Measurements from ENCODE around the gene FSD2.

- TF ChIP-seq SMC3 (IDR thresholded peaks at IDR 0.05; ENCODE audit: low read depth, low read length): no peak
- TF ChIP-seq CTCF (conservative IDR thresholded peaks at IDR 0.05; ENCODE audit: low read depth, low read length): no peak
- TF ChIP-seq USF2 (IDR thresholded peaks at IDR 0.05; ENCODE audit: low read depth, low read length): no peak
- TF ChIP-seq ELK1 (IDR thresholded peaks at IDR 0.05; ENCODE audit: borderline replicate concordance, low read depth, low read length): no peak
- no peak for TF ChIP-seq RFX5 (IDR thresholded peaks at IDR 0.05; ENCODE audit: low read depth, low read length)
- no peak for TF ChIP-seq RAD21 (IDR thresholded peaks at IDR 0.05; ENCODE audit: low read length)
- no peak for TF ChIP-seq POLR2A (IDR thresholded peaks at IDR 0.05; ENCODE audit: low read depth, low read length)
- no peak for TF ChIP-seq MAZ (IDR thresholded peaks at IDR 0.05; ENCODE audit: borderline replicate concordance, low read depth, low read length)
- TF ChIP-seq RCOR1 (IDR thresholded peaks at IDR 0.05; ENCODE audit: insufficient replicate concordance, low read length): no peak
- no peak for TF ChIP-seq CHD1 (IDR thresholded peaks at IDR 0.05; ENCODE audit: low read depth, low read length)
- no peak for TF ChIP-seq MXI1 (IDR thresholded peaks at IDR 0.05; ENCODE audit: borderline replicate concordance, low read depth, low read length)
- TF ChIP-seq BHLHE40 (IDR thresholded peaks at IDR 0.05; ENCODE audit: low read depth, low read length): no peak
- no peak for TF ChIP-seq NFE2L2 (IDR thresholded peaks at IDR 0.05; ENCODE audit: low read depth, low read length)
These were observed 90.9 kb downstream of the FSD2 start for GRCh38 chr15:82715003-82715402.

Measured in IMR-90 (cell line).